GM12891 (cell line): ENCODE results near the gene VSIG2.

Experiments
- POLR2A ChIP-seq: IDR thresholded peaks from 2 replicates; pipeline ENCODE4 v1.6.1; 2011; ENCODE audit warnings: low read depth, low read length, control low read depth
- POLR2AphosphoS5 ChIP-seq: IDR thresholded peaks from 2 replicates; pipeline ENCODE4 v1.6.1; 2011; ENCODE audit warnings: low read depth, low read length, control low read depth
- SPI1 ChIP-seq: IDR thresholded peaks from 2 replicates; pipeline ENCODE4 v1.6.1; 2011; ENCODE audit warnings: low read depth, low read length, control low read depth
- TAF1 ChIP-seq: IDR thresholded peaks from 2 replicates; pipeline ENCODE4 v1.6.1; 2011; ENCODE audit warnings: low read depth, low read length, control low read depth

DNA sequence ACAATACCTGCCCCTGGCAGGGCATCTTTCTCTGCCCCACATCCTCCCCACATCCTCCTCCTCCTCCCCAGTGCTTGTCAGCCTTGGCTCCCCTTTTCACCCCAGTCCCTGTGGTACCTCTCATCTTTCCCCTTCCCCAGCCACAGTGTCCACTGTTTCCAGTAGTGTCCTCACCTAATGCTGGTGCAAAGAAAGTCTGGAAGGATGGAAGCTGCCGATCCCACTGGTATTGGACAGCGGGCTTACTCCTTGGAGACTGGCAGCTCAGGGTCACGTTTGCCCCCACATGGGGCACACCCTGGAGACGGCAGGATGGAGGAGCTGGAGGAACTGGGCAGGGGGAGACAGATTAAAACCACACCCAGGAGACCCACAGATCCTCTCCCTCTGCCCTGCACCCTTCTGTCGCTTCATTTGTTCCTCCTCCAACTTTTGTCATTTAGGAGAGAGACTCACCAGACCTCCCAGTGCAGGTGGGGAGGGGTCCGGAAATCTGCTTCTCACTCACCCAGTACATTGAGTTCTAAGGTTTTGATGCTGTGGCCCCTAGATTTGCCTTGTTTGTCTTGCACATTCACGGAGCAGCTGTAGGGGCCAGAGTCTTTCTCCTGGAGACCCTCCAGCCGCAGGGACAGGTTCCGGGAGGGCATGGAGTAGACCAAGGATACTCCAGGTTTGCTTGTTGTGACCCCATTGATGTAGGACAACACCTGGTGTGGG, 4.1 kb upstream of the VSIG2 start:
- no peak for TF ChIP-seq POLR2AphosphoS5
- no peak for TF ChIP-seq TAF1
- no peak for TF ChIP-seq POLR2A
- TF ChIP-seq SPI1, result no peak
